IMR-90 (cell line): ENCODE results near the gene MFSD6. TPM values are rescaled to one million over a fixed set of nuclear protein-coding genes. Genes with fewer than 3 reads are reported as not detected.

ENCODE experiments used
- ATAC-seq: fragments of 200-7000 bp; cut with Tn5 transposase; 2 replicates; pipeline ENCODE4 v1.9.1; 2020; ENCODE audit warnings: low read depth, mild to moderate bottlenecking, moderate library complexity
- BruUV-seq: library from RNA; stranded (reverse); fragments of 400-500 nt; replicated peaks from 2 replicates; lab custom pipeline; 2021; lab: Mats Ljungman, UMichigan
- CTCF ChIA-PET: fragments of 300-600 bp; formaldehyde crosslinking; extraction: SDS; loops from one replicate; lab custom pipeline; 2021; ENCODE audit warnings: antibody characterized with exemption; lab: Yijun Ruan, JAX
- POLR2A ChIA-PET: fragments of 300-600 bp; sonication (Branson Sonifier 250); formaldehyde crosslinking; loops from one replicate; lab custom pipeline; 2022; ENCODE audit warnings: antibody characterized with exemption; ENCODE audit not compliant: unreplicated experiment; lab: Charles Lee
- DNase-seq: peaks from one replicate; pipeline ENCODE4 v3.0.0; 2013
- H2AFZ ChIP-seq: replicated peaks from 2 replicates; pipeline ENCODE3; 2013; ENCODE audit warnings: low read length, mild to moderate bottlenecking; ENCODE audit not compliant: poor library complexity
- H2AK5ac ChIP-seq: 2 replicates; pipeline ENCODE4 v1.6.1; 2013; ENCODE audit warnings: low read depth, low read length, inconsistent platforms
- H2AK9ac ChIP-seq: replicated peaks from 2 replicates; pipeline ENCODE3; 2013; ENCODE audit warnings: mild to moderate bottlenecking, low read depth, low read length, moderate library complexity; ENCODE audit not compliant: poor library complexity
- H2BK120ac ChIP-seq: 2 replicates; pipeline ENCODE4 v1.6.1; 2013; ENCODE audit warnings: low read depth, low read length, inconsistent platforms
- H2BK15ac ChIP-seq: 3 replicates; pipeline ENCODE4 v1.6.1; 2013; ENCODE audit warnings: low read depth, low read length, inconsistent platforms
- H2BK20ac ChIP-seq: 2 replicates; pipeline ENCODE4 v1.6.1; 2013; ENCODE audit warnings: low read depth, mild to moderate bottlenecking, inconsistent platforms, low read length, moderate library complexity
- H2BK5ac ChIP-seq: 2 replicates; pipeline ENCODE4 v1.6.1; 2013; ENCODE audit warnings: mild to moderate bottlenecking, low read depth, low read length, inconsistent platforms; ENCODE audit not compliant: poor library complexity, severe bottlenecking
- H3K14ac ChIP-seq: replicated peaks from 2 replicates; pipeline ENCODE4 v1.6.1; 2013; ENCODE audit warnings: low read depth, low read length, inconsistent platforms
- H3K18ac ChIP-seq: 2 replicates; pipeline ENCODE4 v1.6.1; 2013; ENCODE audit warnings: low read depth, low read length, control low read depth
- H3K23ac ChIP-seq: 2 replicates; pipeline ENCODE4 v1.6.1; 2013; ENCODE audit warnings: low read depth, low read length, inconsistent platforms
- H3K27ac ChIP-seq: 2 replicates; pipeline ENCODE4 v1.5.1; 2013; ENCODE audit warnings: mild to moderate bottlenecking, control low read depth, low read length; ENCODE audit not compliant: insufficient read depth
- H3K27me3 ChIP-seq: 2 replicates; pipeline ENCODE4 v1.6.1; 2013; ENCODE audit warnings: low read length; ENCODE audit not compliant: control insufficient read depth, insufficient read depth
- H3K36me3 ChIP-seq: 2 replicates; pipeline ENCODE4 v1.6.1; 2013; ENCODE audit warnings: low read length, mixed read lengths; ENCODE audit not compliant: control insufficient read depth, insufficient read depth
- H3K4ac ChIP-seq: 2 replicates; pipeline ENCODE4 v1.6.1; 2013; ENCODE audit warnings: low read depth, low read length, inconsistent platforms
- H3K4me1 ChIP-seq: 2 replicates; pipeline ENCODE4 v1.6.1; 2013; ENCODE audit warnings: low read length, mixed read lengths; ENCODE audit not compliant: control insufficient read depth, insufficient read depth
- H3K4me2 ChIP-seq: 2 replicates; pipeline ENCODE4 v1.6.1; 2013; ENCODE audit warnings: low read depth, mild to moderate bottlenecking, control low read depth, low read length, moderate library complexity
- H3K4me3 ChIP-seq: 2 replicates; pipeline ENCODE4 v1.5.1; 2013; ENCODE audit warnings: low read depth, mild to moderate bottlenecking, control low read depth, low read length, moderate library complexity; ENCODE audit not compliant: insufficient read depth
- H3K56ac ChIP-seq: 2 replicates; pipeline ENCODE4 v1.6.1; 2013; ENCODE audit warnings: low read length, inconsistent platforms; ENCODE audit not compliant: insufficient read depth; ENCODE audit errors: extremely low read depth
- H3K79me1 ChIP-seq, 2 experiments: 2 replicates each; pipeline ENCODE4 v1.6.1; 2013; ENCODE audit warnings: low read length in 2 of 2, inconsistent platforms in 1 of 2, low read depth in 1 of 2
- H3K9ac ChIP-seq: 2 replicates; pipeline ENCODE4 v1.6.1; 2013; ENCODE audit warnings: low read depth, low read length, control low read depth
- H3K9me1 ChIP-seq: 2 replicates; pipeline ENCODE4 v1.6.1; 2013; ENCODE audit warnings: low read length, inconsistent platforms; ENCODE audit not compliant: insufficient read depth
- H3K9me3 ChIP-seq: 2 replicates; pipeline ENCODE4 v1.6.1; 2013; ENCODE audit warnings: low read length; ENCODE audit not compliant: control insufficient read depth, insufficient read depth
- H4K20me1 ChIP-seq: 2 replicates; pipeline ENCODE4 v1.6.1; 2013; ENCODE audit warnings: low read length, inconsistent platforms; ENCODE audit not compliant: insufficient read depth
- H4K5ac ChIP-seq: 2 replicates; pipeline ENCODE4 v1.6.1; 2013; ENCODE audit warnings: mild to moderate bottlenecking, low read depth, low read length, control low read depth
- H4K8ac ChIP-seq, 2 experiments: 2 replicates each; pipeline ENCODE4 v1.6.1; 2013; ENCODE audit warnings: low read depth in 2 of 2, low read length in 2 of 2, control low read depth in 1 of 2, inconsistent platforms in 1 of 2
- H4K91ac ChIP-seq: 2 replicates; pipeline ENCODE4 v1.6.1; 2013; ENCODE audit warnings: low read depth, low read length, inconsistent platforms; ENCODE audit not compliant: insufficient read depth
- BHLHE40 ChIP-seq: fragments of 150-350 bp; IDR thresholded peaks from 2 replicates; pipeline ENCODE4 v1.6.1; 2016; ENCODE audit warnings: mild to moderate bottlenecking, low read depth, low read length
- CEBPB ChIP-seq: IDR thresholded peaks from 2 replicates; pipeline ENCODE4 v1.6.1; 2012; ENCODE audit warnings: low read depth, low read length, improper control_type of control experiment
- CHD1 ChIP-seq: IDR thresholded peaks from 2 replicates; pipeline ENCODE4 v1.6.1; 2012; ENCODE audit warnings: low read depth, low read length, improper control_type of control experiment
- ELK1 ChIP-seq: fragments of 150-350 bp; IDR thresholded peaks from 2 replicates; pipeline ENCODE4 v1.6.1; 2016; ENCODE audit warnings: low read depth, mild to moderate bottlenecking, low read length, moderate library complexity, borderline replicate concordance
- FOS ChIP-seq: fragments of 150-350 bp; IDR thresholded peaks from 2 replicates; pipeline ENCODE4 v1.6.1; 2016; ENCODE audit warnings: low read depth, low read length
- MAFK ChIP-seq: IDR thresholded peaks from 2 replicates; pipeline ENCODE4 v1.6.1; 2012; ENCODE audit warnings: low read depth, low read length, improper control_type of control experiment
- MAZ ChIP-seq: IDR thresholded peaks from 2 replicates; pipeline ENCODE4 v1.6.1; 2012; ENCODE audit warnings: low read depth, mild to moderate bottlenecking, low read length, improper control_type of control experiment, moderate library complexity, borderline replicate concordance
- MXI1 ChIP-seq: IDR thresholded peaks from 2 replicates; pipeline ENCODE4 v1.6.1; 2012; ENCODE audit warnings: low read depth, mild to moderate bottlenecking, low read length, moderate library complexity, borderline replicate concordance
- NFE2L2 ChIP-seq: fragments of 150-350 bp; IDR thresholded peaks from 2 replicates; pipeline ENCODE4 v1.6.1; 2016; ENCODE audit warnings: low read depth, mild to moderate bottlenecking, low read length
- POLR2A ChIP-seq: IDR thresholded peaks from 2 replicates; pipeline ENCODE4 v1.6.1; 2012; ENCODE audit warnings: mild to moderate bottlenecking, low read depth, low read length
- RAD21 ChIP-seq: IDR thresholded peaks from 2 replicates; pipeline ENCODE4 v1.6.1; 2012; ENCODE audit warnings: low read length, improper control_type of control experiment
- RCOR1 ChIP-seq: IDR thresholded peaks from 2 replicates; pipeline ENCODE4 v1.6.1; 2012; ENCODE audit warnings: mild to moderate bottlenecking, low read length, improper control_type of control experiment; ENCODE audit not compliant: insufficient replicate concordance
- RFX5 ChIP-seq: IDR thresholded peaks from 2 replicates; pipeline ENCODE4 v1.8.0; 2012; ENCODE audit warnings: low read depth, mild to moderate bottlenecking, low read length, moderate library complexity
- SMC3 ChIP-seq: fragments of 150-350 bp; IDR thresholded peaks from 2 replicates; pipeline ENCODE4 v1.6.1; 2016; ENCODE audit warnings: low read depth, mild to moderate bottlenecking, antibody characterized with exemption, low read length, moderate library complexity
- USF2 ChIP-seq: fragments of 150-350 bp; IDR thresholded peaks from 2 replicates; pipeline ENCODE4 v1.6.1; 2017; ENCODE audit warnings: mild to moderate bottlenecking, antibody characterized with exemption, low read length, low read depth
- WGBS, 2 experiments: methylation state at CpG; one replicate each; pipeline versions ENCODE4 v1.1.5 to v1.1.7; 2013; ENCODE audit warnings: missing lambda C conversion rate in 2 of 2; ENCODE audit not compliant: insufficient read length in 1 of 2; ENCODE audit errors: extremely low coverage in 2 of 2; 5-methylcytosine and 5-hydroxymethylcytosine counted together
- dilution Hi-C: fragments of 300-500 bp; cut with HindIII; formaldehyde crosslinking; loops from one replicate; pipeline ENCODE4 v1.14.3; 2018; ENCODE audit warnings: low sequenced_read_pairs; ENCODE audit not compliant: unreplicated experiment
- in situ Hi-C: fragments of 300-500 bp; cut with MboI; formaldehyde crosslinking; loops from 3 replicates; pipeline ENCODE4 v1.14.3; 2019; ENCODE audit warnings: low sequenced_read_pairs, inconsistent platforms, mixed read lengths
- intact Hi-C: fragments of 100-400 bp; cut with micrococcal nuclease; formaldehyde crosslinking; loops from 2 replicates; pipeline ENCODE4 v1.10.0; 2022
- polyA plus RNA-seq, 3 experiments: library from polyadenylated mRNA; depleted of rRNA; stranded (reverse); fragments of >200 nt; gene quantifications; 2 replicates each; pipeline ENCODE4 v1.2.3, GENCODE V29; 2012; ENCODE audit warnings: low replicate concordance in 1 of 3
- total RNA-seq: library from RNA; depleted of rRNA; stranded (reverse); fragments of >200 nt; gene quantifications from 2 replicates; pipeline ENCODE4 v1.2.3, GENCODE V29; 2012
- TF ChIP-seq, protein P1 (sequence below): conservative IDR thresholded peaks from 2 replicates; pipeline ENCODE4 v1.5.1; 2012; ENCODE audit warnings: mild to moderate bottlenecking, low read depth, low read length, improper control_type of control experiment

The MFSD6 gene
- total and polyA plus RNA-seq, 2 of the 4 experiments (the other 2 are of a cell fraction): 4.2 to 7.7 TPM

DNA sequence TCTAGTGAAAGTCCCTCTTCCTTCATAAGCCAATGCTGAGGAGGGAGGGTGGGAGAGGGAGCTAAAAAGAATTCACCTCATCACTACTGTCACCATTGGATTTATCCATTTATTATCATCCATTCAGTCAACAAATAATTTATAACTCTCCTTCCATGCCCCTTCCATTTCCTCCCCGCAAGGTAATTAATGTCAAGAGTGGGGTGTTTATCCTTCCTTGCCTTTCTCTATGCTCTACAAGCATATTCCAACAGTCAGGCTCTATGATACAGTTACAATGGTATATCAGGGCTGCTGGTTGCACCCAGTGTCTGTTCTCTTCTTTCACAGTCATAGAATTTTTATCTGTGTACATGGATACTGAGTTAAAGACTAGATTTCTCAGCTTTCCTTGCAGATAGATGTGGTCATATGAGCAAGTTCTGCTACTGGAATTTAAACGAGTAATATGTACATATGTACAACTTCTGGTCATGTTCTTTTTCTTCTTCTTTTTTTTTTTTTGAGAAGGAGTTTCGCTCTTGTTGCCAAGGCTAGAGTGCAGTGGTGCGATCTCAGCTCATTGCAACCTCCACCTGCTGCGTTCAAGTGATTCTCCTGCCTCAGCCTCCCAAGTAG lies 5.1 kb upstream of the MFSD6 start:
- no peak overlapping the region for H3K27ac ChIP-seq
- H2BK120ac ChIP-seq: no peak overlapping the region
- no peak overlapping the region for H4K8ac ChIP-seq
- TF ChIP-seq RCOR1 (no peak), RAD21 (no peak), RFX5 (no peak), NFE2L2 (no peak), BHLHE40 (no peak), USF2 (no peak), MAZ (no peak), MAFK (no peak), CHD1 (no peak), SMC3 (no peak), FOS (no peak), MXI1 (no peak), ELK1 (no peak), POLR2A (no peak), CEBPB (no peak)
- TF ChIP-seq, protein P1, sequence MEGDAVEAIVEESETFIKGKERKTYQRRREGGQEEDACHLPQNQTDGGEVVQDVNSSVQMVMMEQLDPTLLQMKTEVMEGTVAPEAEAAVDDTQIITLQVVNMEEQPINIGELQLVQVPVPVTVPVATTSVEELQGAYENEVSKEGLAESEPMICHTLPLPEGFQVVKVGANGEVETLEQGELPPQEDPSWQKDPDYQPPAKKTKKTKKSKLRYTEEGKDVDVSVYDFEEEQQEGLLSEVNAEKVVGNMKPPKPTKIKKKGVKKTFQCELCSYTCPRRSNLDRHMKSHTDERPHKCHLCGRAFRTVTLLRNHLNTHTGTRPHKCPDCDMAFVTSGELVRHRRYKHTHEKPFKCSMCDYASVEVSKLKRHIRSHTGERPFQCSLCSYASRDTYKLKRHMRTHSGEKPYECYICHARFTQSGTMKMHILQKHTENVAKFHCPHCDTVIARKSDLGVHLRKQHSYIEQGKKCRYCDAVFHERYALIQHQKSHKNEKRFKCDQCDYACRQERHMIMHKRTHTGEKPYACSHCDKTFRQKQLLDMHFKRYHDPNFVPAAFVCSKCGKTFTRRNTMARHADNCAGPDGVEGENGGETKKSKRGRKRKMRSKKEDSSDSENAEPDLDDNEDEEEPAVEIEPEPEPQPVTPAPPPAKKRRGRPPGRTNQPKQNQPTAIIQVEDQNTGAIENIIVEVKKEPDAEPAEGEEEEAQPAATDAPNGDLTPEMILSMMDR: no peak
- no TSS peak for BruUV-seq
- H3K4me3 ChIP-seq: no peak overlapping the region
- H3K9ac ChIP-seq: no peak overlapping the region
- ATAC-seq: no peak
- H2AFZ ChIP-seq: no peak overlapping the region
- no peak overlapping the region for H2AK9ac ChIP-seq
- in situ Hi-C loops (no loop called here), dilution Hi-C loops (no loop called here), intact Hi-C loops (no loop called here)
- H3K14ac ChIP-seq: no peak overlapping the region
- no peak overlapping the region for H3K4me2 ChIP-seq
- H3K4me1 ChIP-seq: no peaks in the 10 kb centered on the region
- H4K5ac ChIP-seq: no peak overlapping the region
- H3K79me1 ChIP-seq: no peaks in the 10 kb centered on the region
- H3K36me3 ChIP-seq: no peaks in the 10 kb centered on the region
- no peaks in the 10 kb centered on the region for H3K9me3 ChIP-seq
- no peak overlapping the region for H3K23ac ChIP-seq
- H2BK20ac ChIP-seq: no peak overlapping the region
- no peak overlapping the region for H2BK15ac ChIP-seq
- WGBS, 2 experiments: no CpG with 5 or more reads among the region's 5 CpGs
- H3K56ac ChIP-seq: no peak overlapping the region
- H4K91ac ChIP-seq: no peak overlapping the region
- H3K4ac ChIP-seq: no peak overlapping the region
- no peak overlapping the region for H2BK5ac ChIP-seq
- no peak for DNase-seq
- ChIA-PET POLR2A (no interaction called here), CTCF (interaction anchor here (0.6 kb wide), 1 partner anchor 65 kb away, joined by 3 read pairs; no protein-coding TSS in a partner anchor)
- H3K27me3 ChIP-seq: peaks cover 6% of the 10 kb centered on the region; the same call in 1 of the 2 replicates
- no peak overlapping the region for H3K18ac ChIP-seq
- no peak overlapping the region for H2AK5ac ChIP-seq
- no peaks in the 10 kb centered on the region for H4K20me1 ChIP-seq
- no peaks in the 10 kb centered on the region for H3K9me1 ChIP-seq
